ENCODE data around the gene MT3. TPM values are rescaled to one million over a fixed set of nuclear protein-coding genes. Genes with fewer than 3 reads are reported as not detected.

The MT3 gene
- total and polyA plus RNA-seq, 2 of the 8 experiments (the other 6 are each of a cell fraction or from before 2014, with no cell fraction given): 0.17 TPM; not detected in 1

DNA sequence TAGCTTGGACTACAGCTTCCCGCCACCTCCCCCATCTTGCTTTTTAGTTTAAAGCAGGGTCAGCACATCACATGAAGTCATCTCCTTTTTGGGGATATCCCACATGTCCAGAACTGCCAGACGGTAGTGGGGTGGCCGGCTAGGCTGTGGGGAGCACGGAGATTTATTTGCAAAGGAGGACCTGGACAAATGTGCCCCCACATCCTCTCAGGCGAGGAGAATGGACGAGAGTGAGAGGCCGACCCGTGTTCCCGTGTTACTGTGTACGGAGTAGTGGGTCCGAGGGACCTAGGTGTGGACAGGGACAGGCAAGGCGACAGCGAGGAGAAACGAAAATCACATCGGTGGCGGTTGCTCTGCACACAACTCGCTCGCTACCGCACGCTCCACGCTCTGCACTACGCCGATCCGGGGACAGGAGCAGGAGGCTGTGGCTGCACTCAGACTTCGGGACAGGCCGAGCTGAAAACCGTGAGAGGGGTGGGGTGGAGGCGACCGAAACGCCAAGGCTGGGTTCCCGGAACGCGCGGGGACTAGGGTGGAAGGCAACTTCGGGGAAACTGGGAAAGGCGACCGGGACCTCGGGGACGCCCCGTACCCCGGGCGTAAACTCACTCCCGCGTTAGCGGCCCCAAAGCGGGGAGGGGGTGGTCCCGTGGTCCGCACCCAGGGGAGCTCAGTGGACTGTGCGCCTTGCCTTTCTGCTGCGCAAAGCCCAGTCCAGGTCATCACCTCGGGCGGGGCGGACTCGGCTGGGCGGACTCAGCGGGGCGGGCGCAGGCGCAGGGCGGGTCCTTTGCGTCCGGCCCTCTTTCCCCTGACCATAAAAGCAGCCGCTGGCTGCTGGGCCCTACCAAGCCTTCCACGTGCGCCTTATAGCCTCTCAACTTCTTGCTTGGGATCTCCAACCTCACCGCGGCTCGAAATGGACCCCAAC is 48.8 kb downstream of the MT3 start, which contains the start of gene MT1A:
Gene MT1A (plus strand): TSS at position 853 of the 937 bp plus-strand sequence. CDS start 73 bp downstream, at position 926.
- Histone ChIP-seq H2BK20ac (ENCODE audit: low read length) (no peak within 1 kb of the TSS), H2BK120ac (replicated peaks; ENCODE audit: low read depth, low read length) (no peak within 1 kb of the TSS), H3K4ac (replicated peaks; ENCODE audit: insufficient read length, low read depth, low read length) (no peak within 1 kb of the TSS), H3K79me1 (ENCODE audit: low read depth, low read length) (no peaks in the 10 kb centered on the region), H3K36me3 (ENCODE audit: control insufficient read depth in 2 of 4, insufficient read depth in 4 of 4, low read length in 3 of 4) (no peaks in the 10 kb centered on the region; a peak in 1 of 8 replicates), H3K23me2 (ENCODE audit: low read depth, low read length) (peaks cover 7% of the 10 kb centered on the region), H3K23ac (ENCODE audit: insufficient read length) (no peak within 1 kb of the TSS), H3K56ac (replicated peaks; ENCODE audit: insufficient read length, low read depth, low read length) (no peak within 1 kb of the TSS), H2BK5ac (ENCODE audit: low read depth, low read length) (0 out of 2 replicates have a peak within 1 kb of the TSS, but pooled peaks have one; percentile 18), H2BK12ac (ENCODE audit: low read depth, low read length) (peak within 1 kb of the TSS; percentile 78; the same call in 1 of the 2 replicates), H3K18ac (ENCODE audit: extremely low read depth, low read length) (peak within 1 kb of the TSS; percentile 73; the same call in 1 of the 2 replicates), H3K27me3 (replicated peaks in 1 of 4; ENCODE audit: control insufficient read depth in 3 of 4, extremely low read depth in 1 of 4, insufficient read depth in 3 of 4, low read length in 3 of 4) (peaks cover 90 to 100% (median 99%) of the 10 kb centered on the region in 4 experiments), H3K14ac (ENCODE audit: insufficient read length) (no peak within 1 kb of the TSS), H3K79me2 (ENCODE audit: control insufficient read depth in 1 of 2, insufficient read depth in 2 of 2, low read length in 2 of 2) (no peaks in the 10 kb centered on the region), H2BK15ac (ENCODE audit: low read length) (peak within 1 kb of the TSS; percentile 96; the same call in 1 of the 2 replicates), H4K5ac (ENCODE audit: insufficient read length, low read depth, low read length) (no peak within 1 kb of the TSS), H4K8ac (ENCODE audit: extremely low read depth, insufficient read depth, low read length) (no peak within 1 kb of the TSS), H3K9me3 (ENCODE audit: insufficient read depth in 2 of 2, low read depth in 1 of 2, low read length in 1 of 2) (no peaks in the 10 kb centered on the region), H2AFZ (ENCODE audit: low read length) (peak within 1 kb of the TSS; percentile 83; the same call in 1 of the 2 replicates), H4K20me1 (replicated peaks in 1 of 2; ENCODE audit: control insufficient read depth in 1 of 2, insufficient read depth in 2 of 2, low read length in 2 of 2) (peaks cover 9 to 34% of the 10 kb centered on the region in 2 experiments), H3K4me1 (replicated peaks in 1 of 4; ENCODE audit: control insufficient read depth in 3 of 4, insufficient read depth in 4 of 4, low read length in 3 of 4) (peaks cover 3 to 19% (median 8%) of the 10 kb centered on the region in 4 experiments), H4K91ac (replicated peaks; ENCODE audit: insufficient read length, low read length) (peak within 1 kb of the TSS; percentile 6), H3K4me3 (ENCODE audit: extremely low read depth in 1 of 4, insufficient read depth in 2 of 4, low read depth in 3 of 4, low read length in 4 of 4) (peak within 1 kb of the TSS; percentile 7 to 56 (median 27); a peak in 6 of 8 replicates), H3K4me2 (ENCODE audit: insufficient read depth in 1 of 2, low read depth in 2 of 2, low read length in 2 of 2) (peak within 1 kb of the TSS; percentile 73 to 85), H2AK5ac (ENCODE audit: low read depth, low read length) (no peak within 1 kb of the TSS), H3K27ac (ENCODE audit: low read depth, low read length) (no peak within 1 kb of the TSS), H3K9ac (replicated peaks in 1 of 4; ENCODE audit: extremely low read depth in 1 of 4, low read depth in 3 of 4, low read length in 3 of 4) (no peak within 1 kb of the TSS)
- FAIRE-seq: no peak
- POLR2A ChIA-PET (ENCODE audit: partially characterized antibody): interaction anchor here (0.6 to 6.3 kb wide), 6 partner anchors 12 to 47 kb away, joined by 3 to 32 read pairs (median 4); partner anchors contain the start of genes MT1E, MT1F and MT1G
- 6% methylated on average over 66 of the region's 68 CpGs; no CpG with 5 or more reads in 1 of the 2 experiments for WGBS, 2 experiments (ENCODE audit: extremely low coverage in 1 of 2, insufficient coverage in 1 of 2, insufficient read length in 1 of 2, insufficient replicate concordance in 2 of 2, low coverage in 1 of 2, low lambda C conversion rate in 2 of 2, missing lambda C conversion rate in 1 of 2)
- peak in 1 of 2 experiments; percentile 81 for DNase-seq (ENCODE audit: low read depth in 1 of 2, low spot score in 2 of 2)
- CTCF ChIA-PET (ENCODE audit: partially characterized antibody): interaction anchor here (1.1 to 3.6 kb wide), 7 partner anchors 9 to 61 kb away, joined by 3 to 14 read pairs (median 5); partner anchors contain the start of genes MT1E and MT1H
- TF ChIP-seq EGR1 (IDR thresholded peaks at IDR 0.05; ENCODE audit: borderline replicate concordance, low read depth, low read length): no peak
- TF ChIP-seq SRF (IDR thresholded peaks at IDR 0.05; ENCODE audit: low read depth, low read length): no peak

All from H1 (cell line).